Measurements from ENCODE around the gene MEGF6. TPM values are rescaled to one million over a fixed set of nuclear protein-coding genes. Genes with fewer than 3 reads are reported as not detected.

MEGF6 gene
- total and polyA plus RNA-seq, 12 donors = 0.15 to 29.2 (median 8.2) TPM

DNA sequence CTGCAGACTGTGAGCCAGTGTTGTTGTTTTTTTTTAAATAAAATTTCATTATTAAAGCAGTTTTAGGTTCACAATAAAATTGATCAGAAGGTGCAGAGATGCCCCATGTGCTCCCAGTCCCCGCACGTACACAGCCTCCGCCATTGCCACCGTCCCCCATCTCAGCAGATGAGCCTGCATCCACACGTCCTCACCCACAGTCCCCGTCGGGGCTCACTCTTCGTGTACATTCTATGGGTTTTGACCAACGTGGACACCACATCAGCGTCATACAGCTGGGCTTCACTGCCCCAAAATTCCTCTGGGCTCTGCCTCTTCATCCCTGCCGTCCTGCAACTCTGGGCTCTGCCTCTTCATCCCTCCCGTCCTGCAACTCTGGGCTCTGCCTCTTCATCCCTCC is 168.4 kb downstream of the MEGF6 start:
- Histone ChIP-seq H3K4me1 (replicated peaks in 1 of 2) (no peaks in the 10 kb centered on the region), H3K36me3 (replicated peaks in 1 of 2) (no peaks in the 10 kb centered on the region), H3K9me3 (replicated peaks in 1 of 3) (no peaks in the 10 kb centered on the region), H3K4me3 (no peak overlapping the region), H3K27me3 (peaks cover 2% of the 10 kb centered on the region), H3K27ac (no peak overlapping the region)
- intact Hi-C loops (cut with DNase I) = no loop called here
- 66 to 85% (median 76%) methylated on average over 12 of the region's 12 CpGs for WGBS, 4 donors
- TF ChIP-seq, protein P1, sequence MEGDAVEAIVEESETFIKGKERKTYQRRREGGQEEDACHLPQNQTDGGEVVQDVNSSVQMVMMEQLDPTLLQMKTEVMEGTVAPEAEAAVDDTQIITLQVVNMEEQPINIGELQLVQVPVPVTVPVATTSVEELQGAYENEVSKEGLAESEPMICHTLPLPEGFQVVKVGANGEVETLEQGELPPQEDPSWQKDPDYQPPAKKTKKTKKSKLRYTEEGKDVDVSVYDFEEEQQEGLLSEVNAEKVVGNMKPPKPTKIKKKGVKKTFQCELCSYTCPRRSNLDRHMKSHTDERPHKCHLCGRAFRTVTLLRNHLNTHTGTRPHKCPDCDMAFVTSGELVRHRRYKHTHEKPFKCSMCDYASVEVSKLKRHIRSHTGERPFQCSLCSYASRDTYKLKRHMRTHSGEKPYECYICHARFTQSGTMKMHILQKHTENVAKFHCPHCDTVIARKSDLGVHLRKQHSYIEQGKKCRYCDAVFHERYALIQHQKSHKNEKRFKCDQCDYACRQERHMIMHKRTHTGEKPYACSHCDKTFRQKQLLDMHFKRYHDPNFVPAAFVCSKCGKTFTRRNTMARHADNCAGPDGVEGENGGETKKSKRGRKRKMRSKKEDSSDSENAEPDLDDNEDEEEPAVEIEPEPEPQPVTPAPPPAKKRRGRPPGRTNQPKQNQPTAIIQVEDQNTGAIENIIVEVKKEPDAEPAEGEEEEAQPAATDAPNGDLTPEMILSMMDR (IDR thresholded peaks at IDR 0.05) = no peak
- TF ChIP-seq POLR2A (IDR thresholded peaks at IDR 0.05) = no peak
- no peak for DNase-seq

DNA sequence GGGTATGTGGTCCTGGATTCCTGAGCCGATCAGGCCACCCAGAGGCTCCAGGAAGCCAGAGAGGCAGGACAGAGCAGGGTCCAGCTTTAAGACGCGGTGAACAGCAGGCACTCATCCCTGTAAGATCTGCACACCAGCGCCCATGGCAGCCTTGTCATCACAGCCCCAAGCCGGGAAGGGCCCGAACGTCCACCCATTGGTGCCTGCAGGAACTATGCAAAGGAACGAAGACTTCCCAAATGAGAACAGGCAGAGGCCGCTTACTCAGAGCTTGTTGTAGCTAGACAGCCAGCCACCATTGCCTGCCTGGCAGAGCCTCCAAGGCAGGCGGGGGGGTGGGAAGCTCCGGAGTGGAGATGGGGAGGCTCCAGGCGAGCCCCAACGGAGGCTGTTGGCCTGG is 169.0 kb downstream of the MEGF6 start:
- 63 to 77% (median 68%) methylated on average over 12 to 13 of the region's 13 CpGs for WGBS, 4 donors
- peaks cover 2% of the 10 kb centered on the region for H3K27me3 ChIP-seq

DNA sequence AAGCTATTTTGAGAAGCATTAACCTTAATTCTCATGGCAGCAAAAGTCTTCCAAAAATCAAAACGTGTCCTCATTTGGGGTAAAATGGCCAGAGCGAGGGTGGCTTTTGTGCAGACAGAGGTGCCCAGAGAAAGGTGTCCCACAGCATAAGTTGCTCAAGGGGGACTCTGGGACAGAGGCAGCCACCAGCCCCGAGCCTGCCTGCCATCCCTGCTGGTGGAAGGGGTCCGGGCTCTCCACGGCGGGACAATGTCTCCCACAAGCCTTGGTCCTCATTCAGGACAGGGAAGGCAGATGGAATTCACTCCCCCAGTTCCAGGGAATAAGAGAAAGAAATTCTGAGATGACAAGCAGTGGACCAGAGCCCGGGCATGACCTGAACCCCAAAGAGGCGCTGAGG is 169.4 kb downstream of the MEGF6 start:
- TF ChIP-seq POLR2A (IDR thresholded peaks at IDR 0.05) = no peak
- TF ChIP-seq, protein P1 (IDR thresholded peaks at IDR 0.05) = no peak
- Histone ChIP-seq H3K9me3 (replicated peaks in 1 of 3) (no peaks in the 10 kb centered on the region), H3K4me1 (replicated peaks in 1 of 2) (no peaks in the 10 kb centered on the region), H3K27ac (no peak overlapping the region), H3K4me3 (no peak overlapping the region), H3K36me3 (replicated peaks in 1 of 2) (no peaks in the 10 kb centered on the region), H3K27me3 (peaks cover 2% of the 10 kb centered on the region)
- intact Hi-C loops (cut with DNase I) = no loop called here
- DNase-seq = no peak
- 62 to 71% (median 65%) methylated on average over 2 to 8 of the region's 8 CpGs for WGBS, 4 donors

More for the DNA sequence above, 169.0 kb downstream of the MEGF6 start:
- TF ChIP-seq POLR2A (IDR thresholded peaks at IDR 0.05) = no peak
- TF ChIP-seq, protein P1 (IDR thresholded peaks at IDR 0.05) = no peak
- no peak overlapping the region for H3K4me3 ChIP-seq
- no peaks in the 10 kb centered on the region for H3K9me3 ChIP-seq (replicated peaks in 1 of 3)
- H3K36me3 ChIP-seq (replicated peaks in 1 of 2) = no peaks in the 10 kb centered on the region
- H3K27ac ChIP-seq = no peak overlapping the region
- DNase-seq = no peak
- H3K4me1 ChIP-seq (replicated peaks in 1 of 2) = no peaks in the 10 kb centered on the region
- intact Hi-C loops (cut with DNase I) = no loop called here

DNA sequence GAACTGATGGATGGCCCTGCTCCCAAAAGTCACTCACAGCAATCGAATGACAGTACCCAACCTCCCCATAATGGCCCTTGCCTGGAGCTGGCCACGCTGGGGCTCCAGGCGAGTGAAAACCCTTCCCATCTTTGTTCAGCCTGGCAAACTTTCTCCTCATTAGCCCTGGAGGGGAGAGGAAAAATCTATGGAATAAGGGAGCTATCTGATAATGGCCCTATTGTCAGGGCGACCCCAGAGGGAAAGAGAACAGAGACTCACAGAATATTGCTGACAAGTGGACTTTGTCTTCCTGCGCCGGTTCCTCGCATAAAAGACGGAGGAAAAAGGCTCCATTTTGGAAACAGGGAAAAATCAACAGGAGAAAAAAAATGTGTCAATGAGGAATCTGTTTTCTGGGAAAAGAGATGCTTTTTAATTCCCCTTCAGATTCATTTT is 169.9 kb downstream of the MEGF6 start:
- TF ChIP-seq, protein P1 (IDR thresholded peaks at IDR 0.05) = no peak
- TF ChIP-seq POLR2A (IDR thresholded peaks at IDR 0.05) = no peak
- Histone ChIP-seq H3K36me3 (replicated peaks in 1 of 2) (no peaks in the 10 kb centered on the region), H3K4me3 (no peak overlapping the region), H3K27me3 (peaks cover 2% of the 10 kb centered on the region), H3K4me1 (replicated peaks in 1 of 2) (no peaks in the 10 kb centered on the region), H3K9me3 (replicated peaks in 1 of 3) (no peaks in the 10 kb centered on the region), H3K27ac (no peak overlapping the region)
- intact Hi-C loops (cut with DNase I) = no loop called here
- 54 to 68% (median 58%) methylated on average over 8 of the region's 8 CpGs for WGBS, 4 donors
- DNase-seq = no peak

All from adrenal gland (tissue), 12 donors.